Mucosa of descending colon (tissue), 3 donors: ENCODE data around the gene MED13L. TPM values are rescaled to one million over a fixed set of nuclear protein-coding genes. Genes with fewer than 3 reads are reported as not detected.

ENCODE experiments used
- ATAC-seq: fragments of 200-7000 bp; cut with Tn5 transposase; one replicate; pipeline ENCODE4 v1.9.1; 2020; ENCODE audit warnings: mild to moderate bottlenecking, moderate library complexity
- DNase-seq, 3 donors: peaks; one replicate each; pipeline ENCODE4 v3.0.0-alpha.2; 2020
- H3K36me3 ChIP-seq: fragments of 200-600 bp; one replicate; pipeline ENCODE4 v1.8.0; 2021; ENCODE audit warnings: low read depth, mild to moderate bottlenecking
- H3K4me1 ChIP-seq: fragments of 200-600 bp; one replicate; pipeline ENCODE4 v1.8.0; 2021; ENCODE audit warnings: low read depth, mild to moderate bottlenecking
- H3K4me3 ChIP-seq: fragments of 200-600 bp; one replicate; pipeline ENCODE4 v1.8.0; 2021; ENCODE audit warnings: mild to moderate bottlenecking
- H3K9me3 ChIP-seq: fragments of 200-600 bp; one replicate; pipeline ENCODE4 v1.8.0; 2021; ENCODE audit warnings: mild to moderate bottlenecking
- intact Hi-C, 2 donors: fragments of 100-400 bp; cut with DNase I in 1 of 2; cut with micrococcal nuclease in 1 of 2; formaldehyde crosslinking; loops; one replicate each; pipeline versions ENCODE4 v1.11.0 to v1.11.1; 2022; cut with DNase I, micrococcal nuclease
- total RNA-seq, 3 donors: library from RNA; stranded (reverse); fragmentation: NEBNext Ultra II Directional in 2 of 3; extraction: Animal tissue kit (Norgen Biotek cat#: 25700) in 2 of 3; gene quantifications; one replicate each; pipeline versions ENCODE4 v1.2.1 to v1.2.4, GENCODE V29; 2021 to 2023
- TF ChIP-seq, protein P1 (sequence below): fragments of 200-600 bp; IDR thresholded peaks from one replicate; pipeline ENCODE4 v1.8.0; 2022; ENCODE audit warnings: antibody characterized with exemption, mild to moderate bottlenecking
- donor health status: DM: no; HTN: no; CAD: no; lungs with moderate emphysema.
- donor health status: DM: no; HTN: no; CAD: no.
- donor health status: DM: no; HTN: yes; CAD: no.

MED13L gene
- total RNA-seq, 3 donors from 2014 or later, result 96.9 to 165 (median 135) TPM

GRCh38 chr12:116055895-116056607, 221.4 kb downstream of the MED13L start:
- TF ChIP-seq, protein P1, sequence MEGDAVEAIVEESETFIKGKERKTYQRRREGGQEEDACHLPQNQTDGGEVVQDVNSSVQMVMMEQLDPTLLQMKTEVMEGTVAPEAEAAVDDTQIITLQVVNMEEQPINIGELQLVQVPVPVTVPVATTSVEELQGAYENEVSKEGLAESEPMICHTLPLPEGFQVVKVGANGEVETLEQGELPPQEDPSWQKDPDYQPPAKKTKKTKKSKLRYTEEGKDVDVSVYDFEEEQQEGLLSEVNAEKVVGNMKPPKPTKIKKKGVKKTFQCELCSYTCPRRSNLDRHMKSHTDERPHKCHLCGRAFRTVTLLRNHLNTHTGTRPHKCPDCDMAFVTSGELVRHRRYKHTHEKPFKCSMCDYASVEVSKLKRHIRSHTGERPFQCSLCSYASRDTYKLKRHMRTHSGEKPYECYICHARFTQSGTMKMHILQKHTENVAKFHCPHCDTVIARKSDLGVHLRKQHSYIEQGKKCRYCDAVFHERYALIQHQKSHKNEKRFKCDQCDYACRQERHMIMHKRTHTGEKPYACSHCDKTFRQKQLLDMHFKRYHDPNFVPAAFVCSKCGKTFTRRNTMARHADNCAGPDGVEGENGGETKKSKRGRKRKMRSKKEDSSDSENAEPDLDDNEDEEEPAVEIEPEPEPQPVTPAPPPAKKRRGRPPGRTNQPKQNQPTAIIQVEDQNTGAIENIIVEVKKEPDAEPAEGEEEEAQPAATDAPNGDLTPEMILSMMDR, result no peak
- ATAC-seq (no peak), DNase-seq (no peak)
- Histone ChIP-seq H3K9me3 (no peaks in the 10 kb centered on the region), H3K36me3 (no peaks in the 10 kb centered on the region), H3K4me3 (no peak overlapping the region), H3K4me1 (peaks cover 5% of the 10 kb centered on the region)
- intact Hi-C loops, result no loop called here

DNA sequence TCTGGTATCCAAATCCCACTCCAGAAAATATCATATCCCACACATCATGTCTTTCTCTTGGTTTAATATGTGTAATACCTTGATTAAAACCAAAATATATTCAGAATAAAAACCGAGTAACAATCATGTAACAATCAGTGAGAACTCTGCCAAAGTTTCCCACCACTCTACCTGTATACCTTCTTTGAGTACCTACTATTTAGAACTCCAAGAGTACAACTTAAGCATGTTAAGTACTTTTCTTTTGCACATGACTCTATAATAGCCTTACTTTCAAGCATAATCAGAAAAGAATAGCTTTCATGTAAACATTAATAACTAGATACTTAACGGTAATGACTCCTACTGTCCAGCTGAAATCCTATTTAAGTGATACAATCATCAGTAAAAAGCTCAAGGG, 223.2 kb downstream of the MED13L start:
- Histone ChIP-seq H3K4me1 (peaks cover 5% of the 10 kb centered on the region), H3K4me3 (no peak overlapping the region), H3K9me3 (no peaks in the 10 kb centered on the region), H3K36me3 (no peaks in the 10 kb centered on the region)
- DNase-seq (no peak), ATAC-seq (no peak)
- intact Hi-C loops, result no loop called here
- TF ChIP-seq, protein P1, result no peak

GRCh38 chr12:116053479-116054200, 223.9 kb downstream of the MED13L start:
- Histone ChIP-seq H3K9me3 (no peaks in the 10 kb centered on the region), H3K4me1 (peaks cover 5% of the 10 kb centered on the region), H3K4me3 (no peak overlapping the region), H3K36me3 (no peaks in the 10 kb centered on the region)
- peak in 1 of 3 donors; percentile 24 for DNase-seq
- intact Hi-C loops, result no loop called here
- TF ChIP-seq, protein P1, result no peak
- peak; percentile 81 for ATAC-seq

- no peak overlapping the region for H3K4me3 ChIP-seq
- no peaks in the 10 kb centered on the region for H3K36me3 ChIP-seq
- peaks cover 5% of the 10 kb centered on the region for H3K4me1 ChIP-seq
- H3K9me3 ChIP-seq, result no peaks in the 10 kb centered on the region
- ATAC-seq (no peak), DNase-seq (peak in 1 of 3 donors; percentile 24)
- intact Hi-C loops, result no loop called here
- TF ChIP-seq, protein P1, result no peak
These were observed 227.2 kb downstream of the MED13L start for GRCh38 chr12:116050275-116050674.

DNA sequence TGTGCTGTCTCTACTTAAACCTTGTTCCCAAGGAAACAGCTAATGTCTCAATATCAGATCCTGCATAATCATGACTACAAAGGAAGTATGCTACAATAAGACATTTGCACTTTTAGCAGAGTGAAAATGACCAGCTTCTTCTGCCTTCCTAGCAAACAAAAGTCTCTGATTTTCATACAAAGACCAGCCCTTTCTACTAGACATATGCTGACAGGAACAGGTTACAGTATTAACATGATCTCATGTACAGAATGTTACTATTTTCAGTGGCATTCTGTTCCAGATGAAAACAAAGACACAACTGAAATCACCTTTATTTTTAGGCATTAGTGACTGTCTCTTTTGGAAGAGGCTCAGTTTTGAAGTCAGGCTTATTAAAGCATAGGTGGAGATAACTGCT, 228.6 kb downstream of the MED13L start:
- TF ChIP-seq, protein P1, result no peak
- ATAC-seq (no peak), DNase-seq (no peak)
- intact Hi-C loops, result no loop called here
- Histone ChIP-seq H3K4me1 (peaks cover 2% of the 10 kb centered on the region), H3K4me3 (no peak overlapping the region), H3K9me3 (no peaks in the 10 kb centered on the region), H3K36me3 (no peaks in the 10 kb centered on the region)
